GM21619 (cell line): Measurements from ENCODE around the gene CTNNB1.

Experiments
- ATAC-seq: cut with Tn5 transposase; IDR thresholded peaks from one replicate; pipeline ENCODE4 v1.9.1; 2021; ENCODE audit not compliant: unreplicated experiment

The CTNNB1 gene

DNA sequence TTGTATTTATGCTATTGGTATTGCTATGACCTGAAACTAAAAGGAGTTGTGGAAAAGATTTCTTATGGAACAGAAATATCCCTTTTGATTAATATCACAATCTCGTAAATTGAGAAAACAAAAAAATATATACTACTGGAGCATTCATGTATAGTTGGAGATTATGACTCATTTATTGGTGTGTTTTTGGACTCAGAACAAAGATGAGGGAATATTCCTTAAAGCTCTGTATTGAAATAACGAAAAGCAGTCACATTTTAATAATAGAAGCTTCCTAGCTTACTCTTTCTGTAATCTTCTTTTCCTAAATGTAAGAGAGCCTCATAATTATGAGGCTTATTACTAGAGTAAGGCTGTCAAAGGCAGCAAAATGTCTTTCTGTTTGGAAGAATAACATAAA lies 14.3 kb downstream of the CTNNB1 start:
- ATAC-seq = no peak

DNA sequence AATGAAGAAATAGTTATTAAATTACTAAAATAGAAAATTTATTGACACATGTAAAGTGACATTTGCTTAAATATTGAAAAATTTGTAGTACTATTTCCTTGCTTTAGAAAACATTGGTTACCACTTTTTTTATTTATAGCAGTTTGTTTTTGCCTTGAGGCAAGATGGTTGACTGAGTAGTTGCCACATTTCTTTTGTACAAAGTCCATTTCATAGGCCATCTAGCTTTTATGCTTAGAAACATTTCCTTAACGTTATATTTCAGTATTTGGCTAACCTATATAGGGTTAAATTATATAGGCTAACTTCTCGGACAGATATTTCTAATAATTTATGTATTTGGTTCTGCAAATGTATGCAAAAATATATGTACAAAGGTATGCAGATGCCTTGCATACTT lies 17.1 kb downstream of the CTNNB1 start:
- ATAC-seq = no peak

GRCh38 chr3:41216993-41217392 lies 17.7 kb downstream of the CTNNB1 start:
- ATAC-seq = no peak

- no peak for ATAC-seq
These were observed 20.1 kb downstream of the CTNNB1 start for GRCh38 chr3:41219424-41219823.

DNA sequence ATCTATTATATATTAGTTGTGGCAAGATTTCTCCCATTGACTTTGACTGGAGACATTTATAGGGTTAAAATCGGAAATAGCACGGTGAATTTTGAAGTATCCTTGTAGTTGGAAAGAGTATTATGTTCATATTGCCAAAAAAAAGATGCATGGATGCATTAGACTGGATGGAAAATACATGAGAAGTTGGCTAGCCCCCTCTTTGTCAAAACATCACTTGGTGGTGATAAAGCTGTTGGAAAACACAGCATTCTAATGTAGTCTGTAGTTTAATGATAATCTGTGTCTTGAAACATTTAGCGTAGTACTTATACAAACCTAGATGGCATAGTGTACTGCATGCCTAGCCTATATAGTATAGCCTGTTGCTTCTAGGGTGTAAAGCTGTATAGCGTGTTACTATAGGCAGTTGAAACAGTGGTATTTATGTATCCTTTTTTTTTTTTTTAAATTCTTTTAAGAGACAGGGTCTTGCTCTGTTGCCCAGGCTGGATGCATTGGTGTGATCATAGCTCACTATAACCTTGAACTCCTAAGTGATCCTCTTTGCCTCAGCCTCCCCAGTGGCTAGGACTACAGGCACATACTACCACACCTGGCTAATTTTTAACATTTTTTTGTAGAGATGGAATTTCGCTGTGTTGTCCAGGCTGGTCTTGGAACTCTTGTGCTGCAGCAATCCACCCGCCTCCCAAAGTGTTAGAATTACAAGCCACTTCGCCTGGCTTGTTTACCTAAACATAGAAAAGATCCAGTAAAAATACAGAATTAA lies 21.8 kb downstream of the CTNNB1 start:
- no peak for ATAC-seq

GRCh38 chr3:41222012-41222411 lies 22.7 kb downstream of the CTNNB1 start:
- no peak for ATAC-seq

DNA sequence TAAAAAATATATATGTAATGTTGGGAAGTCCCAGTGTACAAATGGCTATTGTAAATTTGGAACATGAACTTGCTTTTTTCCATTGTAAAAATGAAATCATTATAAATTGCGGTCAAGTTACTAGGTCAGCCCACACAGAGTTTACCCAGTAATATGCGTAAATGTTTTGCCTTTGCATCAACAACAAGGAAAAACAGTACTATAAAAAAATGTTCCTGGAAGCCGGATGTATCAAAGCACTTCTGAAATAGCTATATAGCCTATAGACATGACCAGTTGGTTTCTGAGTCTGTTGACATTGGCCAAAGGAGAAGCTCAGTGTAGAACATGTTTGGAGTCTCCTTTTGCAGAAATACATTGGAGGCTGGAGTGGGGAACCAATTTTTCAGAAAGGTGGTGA lies 23.2 kb downstream of the CTNNB1 start:
- ATAC-seq = no peak

- ATAC-seq = no peak
These were observed 23.8 kb downstream of the CTNNB1 start for GRCh38 chr3:41223078-41223477.

DNA sequence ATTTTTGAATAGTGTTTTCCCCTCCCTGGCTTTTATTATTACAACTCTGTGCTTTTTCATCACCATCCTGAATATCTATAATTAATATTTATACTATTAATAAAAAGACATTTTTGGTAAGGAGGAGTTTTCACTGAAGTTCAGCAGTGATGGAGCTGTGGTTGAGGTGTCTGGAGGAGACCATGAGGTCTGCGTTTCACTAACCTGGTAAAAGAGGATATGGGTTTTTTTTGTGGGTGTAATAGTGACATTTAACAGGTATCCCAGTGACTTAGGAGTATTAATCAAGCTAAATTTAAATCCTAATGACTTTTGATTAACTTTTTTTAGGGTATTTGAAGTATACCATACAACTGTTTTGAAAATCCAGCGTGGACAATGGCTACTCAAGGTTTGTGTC lies 24.4 kb downstream of the CTNNB1 start:
- ATAC-seq = no peak

GRCh38 chr3:41224120-41224806 lies 25.0 kb downstream of the CTNNB1 start:
- no peak for ATAC-seq

GRCh38 chr3:41234823-41235721 lies 35.8 kb downstream of the CTNNB1 start:
- no peak for ATAC-seq

DNA sequence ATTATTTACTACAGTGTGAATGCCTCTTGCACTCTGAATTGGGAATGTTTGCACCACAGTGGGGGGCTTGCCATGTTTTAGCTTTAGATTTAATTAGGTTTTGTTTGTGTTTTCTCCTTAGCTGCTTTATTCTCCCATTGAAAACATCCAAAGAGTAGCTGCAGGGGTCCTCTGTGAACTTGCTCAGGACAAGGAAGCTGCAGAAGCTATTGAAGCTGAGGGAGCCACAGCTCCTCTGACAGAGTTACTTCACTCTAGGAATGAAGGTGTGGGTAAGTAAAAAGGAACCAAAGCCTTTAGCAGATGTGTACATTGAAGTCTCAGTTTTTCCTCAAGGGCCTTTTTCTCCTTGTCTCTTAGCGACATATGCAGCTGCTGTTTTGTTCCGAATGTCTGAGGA lies 36.9 kb downstream of the CTNNB1 start:
- ATAC-seq = no peak

DNA sequence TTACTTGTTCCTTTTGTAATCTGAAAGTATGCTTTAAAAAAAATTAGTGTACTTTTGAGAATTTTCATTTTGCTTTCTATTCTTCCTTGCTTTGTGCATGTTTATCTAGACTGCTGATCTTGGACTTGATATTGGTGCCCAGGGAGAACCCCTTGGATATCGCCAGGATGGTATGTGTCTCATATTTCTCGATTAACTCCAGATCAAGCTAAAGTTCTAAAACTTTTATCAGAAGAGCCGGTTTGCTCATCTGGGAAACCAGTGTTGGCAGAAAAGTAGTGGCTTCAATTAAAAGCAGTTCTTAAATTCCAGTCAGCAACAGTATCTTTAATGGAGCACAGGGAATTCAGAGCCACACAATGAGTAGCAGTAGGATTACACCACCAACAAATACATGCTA lies 38.6 kb downstream of the CTNNB1 start:
- no peak for ATAC-seq

DNA sequence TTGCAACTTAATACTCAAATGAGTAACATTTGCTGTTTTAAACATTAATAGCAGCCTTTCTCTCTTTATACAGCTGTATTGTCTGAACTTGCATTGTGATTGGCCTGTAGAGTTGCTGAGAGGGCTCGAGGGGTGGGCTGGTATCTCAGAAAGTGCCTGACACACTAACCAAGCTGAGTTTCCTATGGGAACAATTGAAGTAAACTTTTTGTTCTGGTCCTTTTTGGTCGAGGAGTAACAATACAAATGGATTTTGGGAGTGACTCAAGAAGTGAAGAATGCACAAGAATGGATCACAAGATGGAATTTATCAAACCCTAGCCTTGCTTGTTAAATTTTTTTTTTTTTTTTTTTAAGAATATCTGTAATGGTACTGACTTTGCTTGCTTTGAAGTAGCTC lies 40.3 kb downstream of the CTNNB1 start:
- no peak for ATAC-seq

DNA sequence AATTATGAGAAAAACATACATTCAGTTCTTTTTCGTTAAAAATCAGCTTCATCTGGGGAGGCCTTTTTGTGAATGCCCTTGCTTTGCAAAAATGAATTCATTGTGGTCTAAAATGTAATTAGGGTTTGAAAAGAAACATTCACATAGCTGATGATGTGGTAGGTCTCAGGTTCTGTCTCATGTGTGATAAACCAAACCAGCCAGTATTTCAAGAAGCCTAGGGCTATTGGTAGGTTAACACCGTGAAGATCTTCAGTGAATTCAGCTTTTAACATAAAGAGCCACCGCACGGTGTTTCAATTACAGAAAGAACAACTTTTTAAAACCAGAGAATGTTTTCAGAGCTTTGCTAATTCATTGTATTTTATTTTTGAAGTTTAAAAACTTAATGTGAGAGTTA lies 41.9 kb downstream of the CTNNB1 start:
- ATAC-seq = no peak

GRCh38 chr3:41241800-41242571 lies 42.7 kb downstream of the CTNNB1 start:
- no peak for ATAC-seq

GRCh38 chr3:41243183-41243582 lies 43.9 kb downstream of the CTNNB1 start:
- ATAC-seq = no peak

DNA sequence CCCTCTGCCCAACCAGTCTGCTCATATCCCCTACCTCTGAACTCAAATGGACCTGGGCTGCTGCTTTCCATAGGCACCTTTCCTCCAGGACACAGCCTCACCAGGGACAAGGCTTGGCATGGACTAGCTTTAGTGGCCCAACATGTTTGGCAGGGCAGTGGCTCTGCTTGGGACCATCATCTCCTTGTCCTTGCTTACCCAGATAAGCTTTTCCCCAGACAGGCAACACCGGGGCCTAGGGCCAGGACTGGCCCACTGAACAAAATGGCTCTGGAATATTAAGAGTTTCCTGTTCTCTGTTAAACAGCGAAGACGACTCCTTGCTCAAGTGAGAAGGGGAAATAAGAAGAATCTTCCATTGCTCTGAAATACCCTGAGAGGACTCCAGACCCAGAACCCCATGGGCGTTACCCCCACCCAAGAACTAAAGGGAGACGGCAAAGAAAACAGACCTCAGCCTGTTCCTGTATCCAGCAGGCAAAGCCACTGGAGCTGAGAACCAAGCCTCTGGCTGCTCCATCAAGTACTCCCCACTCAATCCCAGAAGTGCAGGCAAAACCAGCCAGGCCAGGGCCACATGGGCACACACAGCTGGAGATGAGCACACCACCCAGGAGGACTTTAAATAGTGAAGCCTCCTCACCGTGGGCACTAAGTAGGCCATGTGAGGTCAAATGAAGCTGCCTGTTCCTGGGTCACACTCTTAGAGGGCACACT lies 45.5 kb downstream of the CTNNB1 start:
- no peak for ATAC-seq

DNA sequence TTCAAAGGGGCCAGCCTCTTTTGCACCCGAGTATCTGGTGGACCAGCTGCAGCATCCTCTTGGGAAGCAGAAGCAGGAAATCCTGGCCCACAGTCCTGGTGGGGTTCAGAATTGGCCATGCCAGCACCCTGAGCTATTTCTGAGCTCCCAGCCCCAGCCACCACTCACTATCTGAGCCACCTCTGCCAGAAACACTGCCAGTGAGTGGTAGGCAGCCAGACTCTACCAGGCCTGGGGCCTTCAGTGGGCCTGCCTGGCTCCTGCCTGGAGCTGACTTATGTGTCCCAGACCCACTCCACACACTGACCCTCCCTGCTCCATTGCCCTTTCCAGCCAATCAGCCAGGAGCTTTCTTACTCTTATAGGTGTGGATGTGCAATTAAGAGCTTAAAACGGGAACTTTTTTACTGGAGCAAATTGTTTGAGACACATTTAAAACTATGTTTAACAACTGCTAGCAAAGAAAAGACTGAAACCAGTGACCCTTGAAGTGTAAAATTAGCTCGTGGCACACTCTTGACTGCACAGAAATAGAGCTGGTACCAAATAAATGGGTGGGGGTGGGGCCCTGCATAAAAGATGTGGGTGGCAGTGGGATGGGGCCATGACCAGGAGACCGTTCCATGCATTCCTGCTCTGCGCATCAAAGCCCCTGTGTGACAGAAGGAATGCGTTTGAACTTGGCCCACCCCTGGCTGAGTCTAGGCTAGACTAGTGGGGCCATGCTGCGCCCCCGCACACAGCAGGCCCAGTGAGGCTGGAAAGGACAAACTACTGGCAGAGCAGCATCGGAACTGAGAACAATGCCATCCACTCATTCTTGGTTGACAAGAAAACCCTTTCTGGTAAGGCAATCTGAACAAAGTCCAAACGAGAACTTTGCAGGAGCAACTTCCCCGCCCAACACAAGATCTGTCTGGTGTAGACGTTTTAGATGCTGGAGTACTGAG lies 48.0 kb downstream of the CTNNB1 start:
- ATAC-seq = no peak
